ENCODE results near the gene CA6. TPM values are rescaled to one million over a fixed set of nuclear protein-coding genes. Genes with fewer than 3 reads are reported as not detected.

The CA6 gene
- total and polyA plus RNA-seq, 2 of the 8 experiments (the other 6 are each of a cell fraction or from before 2014, with no cell fraction given), result not detected

GRCh38 chr1:8956461-8957349 lies 11.0 kb downstream of the CA6 start:
- H3K9ac ChIP-seq (replicated peaks in 1 of 4; ENCODE audit: extremely low read depth in 1 of 4, low read depth in 3 of 4, low read length in 3 of 4), result no peak overlapping the region
- ChIA-PET CTCF (ENCODE audit: partially characterized antibody) (interaction anchor here (0.8 to 3.3 kb wide), 3 partner anchors 14 to 48 kb away, joined by 3 to 14 read pairs (median 4); no protein-coding TSS in a partner anchor), POLR2A (ENCODE audit: partially characterized antibody) (no interaction called here)
- H3K4me2 ChIP-seq (ENCODE audit: insufficient read depth in 1 of 2, low read depth in 2 of 2, low read length in 2 of 2), result no peak overlapping the region
- H2AK5ac ChIP-seq (ENCODE audit: low read depth, low read length), result no peak overlapping the region
- no peak overlapping the region for H2BK20ac ChIP-seq (ENCODE audit: low read length)
- no peak overlapping the region for H4K5ac ChIP-seq (ENCODE audit: insufficient read length, low read depth, low read length)
- no peaks in the 10 kb centered on the region for H3K79me2 ChIP-seq (ENCODE audit: control insufficient read depth in 1 of 2, insufficient read depth in 2 of 2, low read length in 2 of 2)
- no peak overlapping the region for H3K4ac ChIP-seq (replicated peaks; ENCODE audit: insufficient read length, low read depth, low read length)
- H2BK15ac ChIP-seq (ENCODE audit: low read length), result no peak overlapping the region; the same call in 1 of the 2 replicates
- no peak overlapping the region for H3K56ac ChIP-seq (replicated peaks; ENCODE audit: insufficient read length, low read depth, low read length)
- no peak overlapping the region for H4K91ac ChIP-seq (replicated peaks; ENCODE audit: insufficient read length, low read length)
- H2BK120ac ChIP-seq (replicated peaks; ENCODE audit: low read depth, low read length), result no peak overlapping the region
- WGBS, 2 experiments (ENCODE audit: extremely low coverage in 1 of 2, insufficient coverage in 1 of 2, insufficient read length in 1 of 2, insufficient replicate concordance in 2 of 2, low coverage in 1 of 2, low lambda C conversion rate in 2 of 2, missing lambda C conversion rate in 1 of 2), result 93% methylated on average over 17 of the region's 17 CpGs; no CpG with 5 or more reads in 1 of the 2 experiments
- H3K18ac ChIP-seq (ENCODE audit: extremely low read depth, low read length), result no peak overlapping the region
- no peak overlapping the region for H2AFZ ChIP-seq (ENCODE audit: low read length)
- no peak overlapping the region for H2BK12ac ChIP-seq (ENCODE audit: low read depth, low read length)
- H4K20me1 ChIP-seq (replicated peaks in 1 of 2; ENCODE audit: control insufficient read depth in 1 of 2, insufficient read depth in 2 of 2, low read length in 2 of 2), result no peaks in the 10 kb centered on the region
- H3K14ac ChIP-seq (ENCODE audit: insufficient read length), result no peak overlapping the region
- H3K23me2 ChIP-seq (ENCODE audit: low read depth, low read length), result no peaks in the 10 kb centered on the region
- H3K79me1 ChIP-seq (ENCODE audit: low read depth, low read length), result no peaks in the 10 kb centered on the region
- DNase-seq (ENCODE audit: low read depth in 1 of 2, low spot score in 2 of 2) (no peak), FAIRE-seq (no peak)
- H3K27ac ChIP-seq (ENCODE audit: low read depth, low read length), result no peak overlapping the region
- H3K4me1 ChIP-seq (replicated peaks in 1 of 4; ENCODE audit: control insufficient read depth in 3 of 4, insufficient read depth in 4 of 4, low read length in 3 of 4), result no peaks in the 10 kb centered on the region
- no peak overlapping the region for H3K4me3 ChIP-seq (ENCODE audit: extremely low read depth in 1 of 4, insufficient read depth in 2 of 4, low read depth in 3 of 4, low read length in 4 of 4)
- no peak overlapping the region for H4K8ac ChIP-seq (ENCODE audit: extremely low read depth, insufficient read depth, low read length)
- H3K36me3 ChIP-seq (ENCODE audit: control insufficient read depth in 2 of 4, insufficient read depth in 4 of 4, low read length in 3 of 4), result no peaks in the 10 kb centered on the region
- H3K9me3 ChIP-seq (ENCODE audit: insufficient read depth in 2 of 2, low read depth in 1 of 2, low read length in 1 of 2), result no peaks in the 10 kb centered on the region
- no peak overlapping the region for H3K23ac ChIP-seq (ENCODE audit: insufficient read length)
- no peaks in the 10 kb centered on the region; a peak in 1 of 7 replicates for H3K27me3 ChIP-seq (replicated peaks in 1 of 4; ENCODE audit: control insufficient read depth in 3 of 4, extremely low read depth in 1 of 4, insufficient read depth in 3 of 4, low read length in 3 of 4)
- 0 out of 2 replicates have a peak overlapping the region, but pooled peaks have one; percentile 0 for H2BK5ac ChIP-seq (ENCODE audit: low read depth, low read length)
- no peak for TF ChIP-seq JUND (IDR thresholded peaks at IDR 0.05; ENCODE audit: low read length)
- no peak for TF ChIP-seq SP2 (IDR thresholded peaks at IDR 0.05; ENCODE audit: low read length)
- no peak for TF ChIP-seq SIN3A (conservative IDR thresholded peaks at IDR 0.05 in 1 of 2, IDR thresholded peaks at IDR 0.05 in 1 of 2; ENCODE audit: low read depth in 1 of 2, low read length in 2 of 2)
- no peak for TF ChIP-seq HDAC6 (IDR thresholded peaks at IDR 0.05; ENCODE audit: low read depth, low read length)
- TF ChIP-seq GABPA (IDR thresholded peaks at IDR 0.05; ENCODE audit: borderline replicate concordance, insufficient read depth, low read length), result no peak
- no peak for TF ChIP-seq GTF2F1 (IDR thresholded peaks at IDR 0.05; ENCODE audit: borderline replicate concordance, low read depth, low read length)
- no peak for TF ChIP-seq RBBP5 (IDR thresholded peaks at IDR 0.05; ENCODE audit: borderline replicate concordance, low read depth, low read length)
- no peak for TF ChIP-seq E2F6 (IDR thresholded peaks at IDR 0.05)
